SU-DHL-6 (cell line): ENCODE data around the gene MAPK11.
A peak's percentile ranks its signal among the peaks of the same experiment; 100 is the strongest.

Source experiments
- H2AFZ ChIP-seq: fragments of 200-600 bp; sonication (generic); 2 replicates; pipeline ENCODE4 v1.6.1; 2014; ENCODE audit warnings: low read depth, mild to moderate bottlenecking, moderate library complexity, mixed read lengths, antibody characterized with exemption, low read length; ENCODE audit not compliant: severe bottlenecking
- H3F3A ChIP-seq: fragments of 200-600 bp; shearing (Covaris generic); 2 replicates; pipeline ENCODE4 v1.6.0; 2016; ENCODE audit warnings: antibody characterized with exemption, mild to moderate bottlenecking; ENCODE audit not compliant: insufficient read depth
- H3K27ac ChIP-seq: fragments of 200-600 bp; sonication (generic); 2 replicates; pipeline ENCODE4 v1.5.1; 2016; ENCODE audit warnings: low read depth, mild to moderate bottlenecking, low read length, moderate library complexity, mixed read lengths
- H3K27me3 ChIP-seq: fragments of 200-600 bp; sonication (generic), shearing (Covaris generic); 2 replicates; pipeline ENCODE4 v1.6.0; 2014; ENCODE audit warnings: mild to moderate bottlenecking, low read length
- H3K36me3 ChIP-seq: fragments of 200-600 bp; sonication (generic); 2 replicates; pipeline ENCODE4 v1.6.1; 2014; ENCODE audit warnings: mild to moderate bottlenecking, low read length, mixed read lengths
- H3K4me2 ChIP-seq: fragments of 300-600, 200-600 bp; shearing (Covaris generic), sonication (generic); 2 replicates; pipeline ENCODE4 v1.6.0; 2014; ENCODE audit warnings: low read length, low read depth, mild to moderate bottlenecking; ENCODE audit not compliant: poor library complexity, severe bottlenecking
- H3K4me3 ChIP-seq: fragments of 200-600 bp; sonication (generic); 2 replicates; pipeline ENCODE4 v1.5.1; 2014; ENCODE audit warnings: antibody characterized with exemption, low read length, mild to moderate bottlenecking, mixed read lengths; ENCODE audit not compliant: insufficient read depth, poor library complexity, severe bottlenecking
- H3K79me2 ChIP-seq: fragments of 200-600 bp; sonication (generic); 2 replicates; pipeline ENCODE4 v1.6.1; 2014; ENCODE audit warnings: mild to moderate bottlenecking, low read length, moderate library complexity; ENCODE audit not compliant: insufficient read depth
- H3K9ac ChIP-seq: fragments of 200-600 bp; sonication (generic); 2 replicates; pipeline ENCODE4 v1.7.0; 2014; ENCODE audit warnings: mild to moderate bottlenecking, low read length
- H3K9me2 ChIP-seq: fragments of 200-600 bp; sonication (generic); replicated peaks from 2 replicates; pipeline ENCODE4 v1.6.1; 2014; ENCODE audit warnings: low read length; ENCODE audit not compliant: insufficient read depth
- H3K9me3 ChIP-seq: fragments of 200-600 bp; sonication (generic); 2 replicates; pipeline ENCODE4 v1.6.1; 2014; ENCODE audit warnings: low read length, mixed read lengths; ENCODE audit not compliant: insufficient read depth
- H4K20me1 ChIP-seq: fragments of 200-600 bp; sonication (generic); 2 replicates; pipeline ENCODE4 v1.6.1; 2014; ENCODE audit warnings: low read depth, mild to moderate bottlenecking, antibody characterized with exemption, low read length, moderate library complexity, mixed read lengths
- EZH2phosphoT487 ChIP-seq: fragments of 200-600 bp; sonication (generic), shearing (Covaris generic); conservative IDR thresholded peaks from 2 replicates; pipeline ENCODE4 v1.6.1; 2018; ENCODE audit warnings: mild to moderate bottlenecking, antibody characterized with exemption, low read length, moderate library complexity, mixed read lengths
- TF ChIP-seq, protein P1 (sequence below): fragments of 200-600 bp; sonication (generic); IDR thresholded peaks from one replicate; pipeline ENCODE4 v1.5.1; 2017; ENCODE audit warnings: antibody characterized with exemption, mild to moderate bottlenecking, low read length, moderate library complexity; ENCODE audit not compliant: insufficient read depth, poor library complexity, severe bottlenecking

Gene MAPK11

DNA sequence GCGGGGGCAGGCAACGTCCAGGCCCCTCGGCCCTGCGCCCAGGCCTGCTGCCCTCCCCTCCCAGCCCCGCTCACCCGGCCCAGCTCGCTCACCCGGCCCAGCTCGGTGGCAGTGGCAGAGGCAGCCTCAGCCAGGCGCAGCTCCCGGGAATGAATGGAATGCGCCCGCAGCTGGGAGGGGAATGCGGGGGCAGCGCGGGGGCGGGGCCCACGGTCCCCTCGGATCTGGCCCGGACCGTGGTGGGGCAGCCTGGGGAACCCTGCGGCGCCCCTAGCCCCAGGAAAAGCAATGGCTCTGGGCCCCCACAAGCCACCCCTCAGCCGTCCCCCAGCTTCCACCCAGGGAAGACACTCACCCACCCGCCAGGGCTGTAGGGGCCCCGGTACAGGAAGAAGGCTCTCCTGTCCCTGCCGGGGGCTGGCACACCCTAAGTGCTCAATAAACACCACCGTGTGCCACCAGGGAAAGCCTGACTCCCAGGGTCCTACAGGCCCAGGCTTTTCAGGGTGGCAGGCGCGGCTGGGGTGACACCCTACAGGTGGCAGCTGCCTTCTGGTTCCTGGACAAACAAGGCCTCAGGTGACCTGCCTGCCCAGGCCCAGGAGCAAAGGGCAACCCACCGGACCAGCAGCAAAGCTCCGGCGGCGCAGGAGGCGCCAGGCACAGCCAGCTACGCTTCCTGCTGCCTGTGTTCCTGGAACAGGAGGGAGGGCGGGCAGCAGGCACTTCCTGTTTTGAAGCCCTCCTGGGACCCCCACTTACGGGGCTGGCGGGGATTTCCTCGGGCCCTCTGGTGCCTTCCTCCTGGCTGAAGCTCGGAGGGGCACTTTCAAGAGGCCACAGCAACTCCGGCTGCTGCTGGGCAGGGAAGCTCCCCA lies 23.5 kb upstream of the MAPK11 start:
- H3K79me2 ChIP-seq: no peaks in the 10 kb centered on the region; the same call in 1 of the 2 replicates
- H3K4me2 ChIP-seq: peak overlapping the region; percentile 3
- TF ChIP-seq, protein P1, sequence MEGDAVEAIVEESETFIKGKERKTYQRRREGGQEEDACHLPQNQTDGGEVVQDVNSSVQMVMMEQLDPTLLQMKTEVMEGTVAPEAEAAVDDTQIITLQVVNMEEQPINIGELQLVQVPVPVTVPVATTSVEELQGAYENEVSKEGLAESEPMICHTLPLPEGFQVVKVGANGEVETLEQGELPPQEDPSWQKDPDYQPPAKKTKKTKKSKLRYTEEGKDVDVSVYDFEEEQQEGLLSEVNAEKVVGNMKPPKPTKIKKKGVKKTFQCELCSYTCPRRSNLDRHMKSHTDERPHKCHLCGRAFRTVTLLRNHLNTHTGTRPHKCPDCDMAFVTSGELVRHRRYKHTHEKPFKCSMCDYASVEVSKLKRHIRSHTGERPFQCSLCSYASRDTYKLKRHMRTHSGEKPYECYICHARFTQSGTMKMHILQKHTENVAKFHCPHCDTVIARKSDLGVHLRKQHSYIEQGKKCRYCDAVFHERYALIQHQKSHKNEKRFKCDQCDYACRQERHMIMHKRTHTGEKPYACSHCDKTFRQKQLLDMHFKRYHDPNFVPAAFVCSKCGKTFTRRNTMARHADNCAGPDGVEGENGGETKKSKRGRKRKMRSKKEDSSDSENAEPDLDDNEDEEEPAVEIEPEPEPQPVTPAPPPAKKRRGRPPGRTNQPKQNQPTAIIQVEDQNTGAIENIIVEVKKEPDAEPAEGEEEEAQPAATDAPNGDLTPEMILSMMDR: no peak
- TF ChIP-seq EZH2phosphoT487: no peak
- no peak overlapping the region for H3K4me3 ChIP-seq
- H4K20me1 ChIP-seq: no peaks in the 10 kb centered on the region
- no peaks in the 10 kb centered on the region for H3K9me3 ChIP-seq
- H2AFZ ChIP-seq: no peak overlapping the region
- peaks cover 4% of the 10 kb centered on the region; the same call in 1 of the 2 replicates for H3F3A ChIP-seq
- no peaks in the 10 kb centered on the region for H3K27me3 ChIP-seq
- no peaks in the 10 kb centered on the region for H3K9me2 ChIP-seq
- peak overlapping the region; percentile 35; the same call in 1 of the 2 replicates for H3K27ac ChIP-seq
- H3K9ac ChIP-seq: peak overlapping the region; percentile 29; the same call in 1 of the 2 replicates
- H3K36me3 ChIP-seq: no peaks in the 10 kb centered on the region

DNA sequence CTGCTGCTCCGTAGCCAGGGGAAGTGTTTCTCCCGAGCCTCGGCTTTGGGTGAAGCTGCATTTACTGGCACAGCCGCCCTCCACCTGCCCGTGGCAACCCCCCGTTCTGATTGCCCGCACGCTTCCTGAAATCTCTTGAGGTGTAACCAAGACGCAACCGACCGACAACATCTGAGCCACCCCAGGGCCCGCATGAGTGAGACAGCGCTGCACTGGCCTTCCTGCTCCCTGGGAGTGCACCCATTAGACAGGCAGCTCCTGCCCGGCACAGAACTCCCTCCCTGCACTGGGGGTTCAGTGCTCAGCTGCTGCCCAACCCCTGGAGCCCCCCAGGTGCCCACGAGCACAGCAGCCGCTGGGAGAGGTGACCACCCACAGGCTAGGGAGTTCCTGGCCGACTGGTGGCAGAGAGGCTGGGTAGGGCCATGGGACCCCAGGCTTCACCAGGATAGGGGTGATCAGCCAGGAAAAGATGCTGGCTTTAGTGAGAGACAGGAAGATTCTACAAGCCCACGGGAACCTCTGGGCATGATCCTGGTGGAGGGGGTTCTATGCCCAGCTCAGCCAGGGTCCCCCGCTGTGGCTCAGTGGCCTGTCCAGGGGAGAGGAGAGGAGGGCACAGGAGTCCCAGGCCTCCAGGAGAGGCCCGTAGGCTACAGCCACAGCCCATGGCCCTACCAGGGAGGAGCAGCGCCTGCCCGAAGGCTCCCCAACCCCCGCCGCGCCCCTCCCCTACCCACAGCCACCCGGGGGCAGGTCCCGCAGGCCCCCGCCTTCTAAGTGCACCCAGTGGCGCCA lies 22.7 kb upstream of the MAPK11 start:
- Histone ChIP-seq H3K36me3 (no peaks in the 10 kb centered on the region), H2AFZ (no peak overlapping the region), H3K4me2 (peak overlapping the region; percentile 64), H3K9me2 (no peaks in the 10 kb centered on the region), H3K79me2 (no peaks in the 10 kb centered on the region), H3K9ac (peak overlapping the region; percentile 34; the same call in 1 of the 2 replicates), H3K4me3 (no peak overlapping the region), H3K27me3 (no peaks in the 10 kb centered on the region), H3K9me3 (no peaks in the 10 kb centered on the region), H3K27ac (peak overlapping the region; percentile 64), H3F3A (peaks cover 4% of the 10 kb centered on the region; the same call in 1 of the 2 replicates), H4K20me1 (no peaks in the 10 kb centered on the region)
- TF ChIP-seq, protein P1: no peak
- TF ChIP-seq EZH2phosphoT487: no peak

GRCh38 chr22:50289942-50290630 lies 19.9 kb upstream of the MAPK11 start:
- H2AFZ ChIP-seq: no peak overlapping the region

More at GRCh38 chr22:50289942-50290630, 19.9 kb upstream of the MAPK11 start:
- Histone ChIP-seq H4K20me1 (no peaks in the 10 kb centered on the region), H3K4me3 (no peak overlapping the region), H3K36me3 (no peaks in the 10 kb centered on the region), H3K9me3 (no peaks in the 10 kb centered on the region), H3K9me2 (no peaks in the 10 kb centered on the region), H3F3A (no peaks in the 10 kb centered on the region), H3K27ac (no peak overlapping the region), H3K79me2 (no peaks in the 10 kb centered on the region), H3K4me2 (no peak overlapping the region), H3K27me3 (no peaks in the 10 kb centered on the region), H3K9ac (no peak overlapping the region)
- TF ChIP-seq, protein P1: no peak
- TF ChIP-seq EZH2phosphoT487: no peak
